Activated T-helper 17 cell treated with anti-CD3 and anti-CD28 coated beads, Interleukin-2, amount 50 U/mL, for 72 hours (primary cell): ENCODE measurements around the gene PRADC1. TPM values are rescaled to one million over a fixed set of nuclear protein-coding genes. Genes with fewer than 3 reads are reported as not detected.

Source experiments
- ATAC-seq: fragments of 150-1000 bp; cut with Tn5 transposase; replicated peaks from 2 replicates; pipeline ENCODE4 v1.10.0; 2021; ENCODE audit warnings: mild to moderate bottlenecking, moderate library complexity
- H3K27ac Mint-ChIP-seq: one replicate; pipeline ENCODE4 v1.8.0; 2022; ENCODE audit warnings: mixed read lengths
- H3K27me3 Mint-ChIP-seq: one replicate; pipeline ENCODE4 v1.8.0; 2022; ENCODE audit warnings: mixed read lengths
- H3K36me3 Mint-ChIP-seq: one replicate; pipeline ENCODE4 v1.8.0; 2022; ENCODE audit warnings: low read depth, mild to moderate bottlenecking, mixed read lengths
- H3K4me1 Mint-ChIP-seq: one replicate; pipeline ENCODE4 v1.8.0; 2022; ENCODE audit warnings: mixed read lengths
- H3K4me3 Mint-ChIP-seq: one replicate; pipeline ENCODE4 v1.8.0; 2022; ENCODE audit warnings: mild to moderate bottlenecking, mixed read lengths
- H3K9me3 Mint-ChIP-seq: one replicate; pipeline ENCODE4 v1.8.0; 2022; ENCODE audit warnings: mixed read lengths
- total RNA-seq, 2 donors: library from RNA; stranded (reverse); gene quantifications; one replicate each; pipeline ENCODE4 v1.2.3, GENCODE V29; 2022

PRADC1 gene
- 10 to 100 TPM in 1 of 2 donors, 1 to 10 TPM in 1; 10.0 to 16.0 TPM for total RNA-seq

- no peaks in the 10 kb centered on the region for H3K9me3 Mint-ChIP-seq
- no peaks in the 10 kb centered on the region for H3K27me3 Mint-ChIP-seq
- H3K36me3 Mint-ChIP-seq: peaks cover 45% of the 10 kb centered on the region
- peak within 1 kb of the TSS; percentile 91 for H3K27ac Mint-ChIP-seq
- peak within 1 kb of the TSS; percentile 91 for H3K4me3 Mint-ChIP-seq
- H3K4me1 Mint-ChIP-seq: peaks cover 19% of the 10 kb centered on the region
- ATAC-seq: peak; percentile 93
Observed at GRCh38 chr2:73233154-73233931, at the start of gene PRADC1. Gene PRADC1, minus strand, starts transcription at chr2:73233239. Its CDS starts 79 bp downstream, at chr2:73233160.

DNA sequence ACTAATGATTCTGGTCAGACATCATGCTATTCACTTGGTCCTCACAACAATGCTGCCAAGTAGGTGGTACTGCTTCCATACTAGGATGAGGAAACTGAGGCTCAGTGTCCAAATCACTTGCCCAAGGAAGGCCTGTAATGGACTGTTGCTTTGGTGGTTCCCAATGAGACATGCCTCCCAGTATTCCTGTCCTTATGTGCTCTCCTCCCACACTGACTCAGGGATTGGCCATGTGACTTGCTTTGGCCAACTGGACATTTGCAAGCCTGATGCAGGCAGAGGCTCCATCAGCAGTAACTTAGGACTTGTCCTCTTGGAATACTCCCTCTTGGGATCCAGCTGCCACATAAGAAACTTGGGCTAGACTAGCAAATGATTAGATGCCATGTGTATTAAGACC is 48.2 kb upstream of the PRADC1 start:
- ATAC-seq: no peak
- Mint-ChIP-seq H3K4me1 (peaks cover 27% of the 10 kb centered on the region), H3K9me3 (no peaks in the 10 kb centered on the region), H3K27me3 (no peaks in the 10 kb centered on the region), H3K36me3 (peaks cover 22% of the 10 kb centered on the region), H3K4me3 (no peak overlapping the region), H3K27ac (no peak overlapping the region)

DNA sequence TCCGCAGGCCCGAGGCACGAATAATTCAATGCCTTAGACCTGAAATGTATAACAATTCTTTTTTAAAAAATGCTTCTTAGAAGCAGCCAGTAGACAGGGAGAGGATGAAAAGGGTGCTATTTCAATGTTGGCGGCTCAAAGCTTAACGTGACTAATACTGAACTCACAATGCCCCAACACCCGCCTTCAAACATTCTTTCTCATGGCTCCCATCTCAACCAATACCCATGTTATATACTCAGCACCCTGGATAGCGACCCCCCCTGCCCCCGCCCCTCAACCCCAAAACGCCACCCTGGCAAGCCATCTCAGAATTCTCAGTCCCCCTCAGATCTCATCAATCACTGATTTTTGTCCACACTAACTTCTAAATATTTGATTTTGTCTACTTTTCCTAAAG is 46.8 kb upstream of the PRADC1 start:
- ATAC-seq: no peak
- H3K27ac Mint-ChIP-seq: no peak overlapping the region
- no peaks in the 10 kb centered on the region for H3K9me3 Mint-ChIP-seq
- H3K27me3 Mint-ChIP-seq: no peaks in the 10 kb centered on the region
- peaks cover 24% of the 10 kb centered on the region for H3K36me3 Mint-ChIP-seq
- peaks cover 23% of the 10 kb centered on the region for H3K4me1 Mint-ChIP-seq
- H3K4me3 Mint-ChIP-seq: no peak overlapping the region

- H3K27me3 Mint-ChIP-seq: no peaks in the 10 kb centered on the region
- H3K4me3 Mint-ChIP-seq: no peak overlapping the region
- H3K9me3 Mint-ChIP-seq: no peaks in the 10 kb centered on the region
- peaks cover 15% of the 10 kb centered on the region for H3K4me1 Mint-ChIP-seq
- peaks cover 17% of the 10 kb centered on the region for H3K36me3 Mint-ChIP-seq
- H3K27ac Mint-ChIP-seq: no peak overlapping the region
- ATAC-seq: no peak
Observed at GRCh38 chr2:73272270-73272669, 39.2 kb upstream of the PRADC1 start.

DNA sequence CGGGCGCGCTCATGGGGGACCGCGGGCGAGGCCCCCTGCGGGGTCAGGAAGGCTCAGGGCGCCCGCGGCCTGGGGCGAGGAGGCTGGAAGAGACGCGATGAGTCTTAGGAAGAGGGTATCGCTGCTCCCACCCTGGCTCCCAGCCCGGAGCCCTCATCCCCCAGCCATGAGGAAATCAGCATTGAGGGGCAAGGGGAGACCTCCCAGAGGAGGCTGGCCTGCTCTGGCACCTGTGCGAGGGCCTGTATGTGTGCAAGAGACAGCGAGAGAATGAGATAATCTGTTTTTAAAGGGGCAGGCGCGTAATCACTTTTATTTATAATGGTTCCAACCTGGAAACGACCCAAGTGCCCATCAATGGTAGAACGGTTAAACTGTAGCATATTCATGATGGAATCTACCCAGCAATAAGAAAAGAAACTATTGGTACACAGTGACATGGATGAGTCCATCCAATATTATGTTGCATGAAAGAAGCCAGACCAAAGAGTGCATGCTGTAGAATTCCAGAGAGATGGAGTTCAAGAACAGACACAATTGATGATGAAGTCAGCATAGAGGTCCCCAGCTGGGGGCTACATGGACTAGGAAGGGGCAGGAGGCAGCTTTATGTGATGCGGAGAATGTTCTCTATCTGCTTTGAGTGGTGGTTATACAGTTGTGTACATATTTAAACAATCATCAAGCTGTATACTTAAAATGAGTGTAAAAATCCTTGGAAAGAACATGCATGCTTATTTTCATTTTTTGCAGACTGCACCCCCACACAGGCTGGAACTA is 36.8 kb upstream of the PRADC1 start:
- Mint-ChIP-seq H3K36me3 (peaks cover 11% of the 10 kb centered on the region), H3K4me3 (peak overlapping the region; percentile 36), H3K4me1 (peaks cover 21% of the 10 kb centered on the region), H3K27me3 (no peaks in the 10 kb centered on the region), H3K9me3 (no peaks in the 10 kb centered on the region), H3K27ac (no peak overlapping the region)
- ATAC-seq: no peak

DNA sequence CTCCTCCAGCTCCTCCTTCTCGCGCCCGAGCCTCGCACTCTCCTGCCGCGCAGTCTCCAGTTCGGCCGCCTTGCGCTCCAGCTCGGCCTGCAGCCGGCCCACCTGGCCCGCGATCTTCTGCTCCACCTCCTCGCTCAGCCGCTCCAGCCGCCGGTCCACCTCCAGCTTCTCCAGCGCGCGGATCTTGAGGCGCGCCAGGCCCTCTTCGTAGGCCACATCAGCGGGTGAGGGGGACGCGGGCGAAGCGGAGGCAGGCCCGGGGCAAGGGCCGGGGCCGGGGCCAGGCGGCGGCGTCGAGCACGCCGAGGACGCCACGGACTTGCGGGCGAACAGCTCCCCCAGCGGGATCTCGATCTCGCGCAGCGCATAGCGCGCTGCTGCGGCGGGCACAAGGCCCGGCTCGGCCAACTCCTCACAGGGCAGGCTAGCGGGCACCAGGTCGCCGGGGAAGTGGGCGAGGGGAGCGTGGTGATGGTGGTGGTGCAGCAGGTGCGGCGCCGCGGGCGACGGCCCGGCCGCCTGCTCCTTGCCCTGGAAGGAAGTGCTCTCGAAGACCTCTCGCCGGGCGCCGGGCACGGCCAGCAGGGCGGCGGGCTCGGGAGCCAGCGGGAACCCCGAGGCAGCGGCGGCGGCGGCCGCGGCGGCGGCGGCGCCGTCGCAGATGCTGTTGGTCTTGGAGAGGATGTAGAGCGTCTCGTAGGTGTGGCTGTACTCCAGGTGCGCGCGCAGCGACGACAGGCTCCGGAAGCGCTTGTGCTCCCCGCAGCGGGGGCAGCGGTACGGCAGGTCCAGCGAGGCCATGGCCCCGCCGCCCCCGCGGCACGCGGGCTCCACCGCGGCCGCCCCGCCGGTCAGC is 36.0 kb upstream of the PRADC1 start:
- no peak overlapping the region for H3K27ac Mint-ChIP-seq
- H3K4me1 Mint-ChIP-seq: peaks cover 21% of the 10 kb centered on the region
- peak; percentile 95 for ATAC-seq
- H3K9me3 Mint-ChIP-seq: no peaks in the 10 kb centered on the region
- peak overlapping the region; percentile 72 for H3K4me3 Mint-ChIP-seq
- peaks cover 18% of the 10 kb centered on the region for H3K36me3 Mint-ChIP-seq
- H3K27me3 Mint-ChIP-seq: no peaks in the 10 kb centered on the region

- peaks cover 22% of the 10 kb centered on the region for H3K36me3 Mint-ChIP-seq
- no peaks in the 10 kb centered on the region for H3K27me3 Mint-ChIP-seq
- peaks cover 21% of the 10 kb centered on the region for H3K4me1 Mint-ChIP-seq
- peak overlapping the region; percentile 68 for H3K27ac Mint-ChIP-seq
- peak overlapping the region; percentile 72 for H3K4me3 Mint-ChIP-seq
- no peaks in the 10 kb centered on the region for H3K9me3 Mint-ChIP-seq
- no peak for ATAC-seq
Observed at GRCh38 chr2:73268366-73268829, 35.4 kb upstream of the PRADC1 start.

- Mint-ChIP-seq H3K4me1 (peaks cover 21% of the 10 kb centered on the region), H3K27me3 (no peaks in the 10 kb centered on the region), H3K36me3 (peaks cover 27% of the 10 kb centered on the region), H3K9me3 (no peaks in the 10 kb centered on the region), H3K4me3 (no peak overlapping the region), H3K27ac (no peak overlapping the region)
- ATAC-seq: no peak
Observed at GRCh38 chr2:73267008-73267407, 34.0 kb upstream of the PRADC1 start.

GRCh38 chr2:73266061-73266901 is 33.2 kb upstream of the PRADC1 start:
- ATAC-seq: no peak
- Mint-ChIP-seq H3K36me3 (peaks cover 33% of the 10 kb centered on the region), H3K4me1 (peaks cover 21% of the 10 kb centered on the region), H3K27me3 (no peaks in the 10 kb centered on the region), H3K9me3 (no peaks in the 10 kb centered on the region), H3K4me3 (no peak overlapping the region), H3K27ac (no peak overlapping the region)

DNA sequence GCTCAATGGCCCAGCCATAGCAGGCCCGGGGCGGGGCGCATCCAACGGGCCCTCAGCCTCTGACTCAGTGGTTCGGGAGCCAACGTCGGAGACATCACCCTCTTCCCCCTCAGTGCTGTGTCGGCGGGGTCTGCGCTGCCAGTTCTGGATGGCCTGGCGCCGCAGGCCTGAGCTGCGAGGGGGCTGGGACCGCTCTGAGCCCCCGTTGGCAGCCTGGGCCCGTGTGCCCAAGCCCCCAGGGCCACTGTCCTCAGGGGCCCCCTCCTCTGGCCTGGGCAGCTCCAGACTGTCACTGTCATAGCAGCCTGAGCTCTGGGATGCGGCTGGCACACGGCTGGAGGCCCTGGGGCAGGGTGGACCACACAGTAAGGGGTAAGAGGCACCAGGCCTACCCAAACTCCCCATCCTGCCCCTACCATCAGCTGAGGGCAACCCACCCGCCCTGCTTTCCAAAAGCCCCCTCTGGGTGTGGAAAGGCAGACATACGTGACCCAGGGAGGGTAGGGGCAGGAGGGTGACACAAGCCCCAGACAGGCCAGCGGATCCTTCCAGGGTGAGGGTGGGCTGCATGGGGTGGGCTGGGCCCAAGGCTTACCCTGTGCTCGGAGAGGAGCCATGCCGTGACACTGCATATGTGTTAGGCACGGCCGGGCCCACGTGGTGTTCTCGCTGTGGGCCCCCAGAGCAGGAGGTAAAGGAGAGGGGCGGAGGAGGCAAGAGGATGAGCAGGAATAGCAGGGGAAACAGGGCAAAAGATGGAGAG is 32.4 kb upstream of the PRADC1 start:
- Mint-ChIP-seq H3K27ac (no peak overlapping the region), H3K27me3 (no peaks in the 10 kb centered on the region), H3K36me3 (peaks cover 33% of the 10 kb centered on the region), H3K4me3 (no peak overlapping the region), H3K4me1 (peaks cover 21% of the 10 kb centered on the region), H3K9me3 (no peaks in the 10 kb centered on the region)
- ATAC-seq: no peak

DNA sequence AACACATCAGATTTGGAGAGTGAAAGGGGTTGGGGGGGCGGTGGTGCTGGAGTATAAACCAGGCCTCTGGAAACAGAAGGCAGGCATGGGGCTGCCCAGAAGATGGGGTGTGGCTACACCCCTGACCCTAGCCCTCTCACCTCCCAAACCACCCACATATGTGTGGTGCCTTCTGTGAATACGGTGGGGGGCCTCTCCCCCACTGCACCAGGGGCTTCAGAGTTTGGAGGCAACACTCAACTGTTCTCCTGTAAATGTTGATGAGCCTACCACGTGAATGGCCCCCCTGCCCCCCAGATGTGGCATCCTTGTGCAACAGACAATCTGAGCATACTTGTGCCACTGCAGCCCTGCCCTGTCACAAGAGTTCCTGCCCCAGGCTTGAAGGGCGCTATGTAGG is 31.7 kb upstream of the PRADC1 start:
- Mint-ChIP-seq H3K36me3 (peaks cover 35% of the 10 kb centered on the region), H3K4me1 (peaks cover 17% of the 10 kb centered on the region), H3K9me3 (no peaks in the 10 kb centered on the region), H3K27ac (no peak overlapping the region), H3K27me3 (no peaks in the 10 kb centered on the region), H3K4me3 (no peak overlapping the region)
- no peak for ATAC-seq

- ATAC-seq: no peak
- Mint-ChIP-seq H3K27ac (no peak overlapping the region), H3K4me3 (no peak overlapping the region), H3K27me3 (no peaks in the 10 kb centered on the region), H3K36me3 (peaks cover 40% of the 10 kb centered on the region), H3K4me1 (peaks cover 15% of the 10 kb centered on the region), H3K9me3 (no peaks in the 10 kb centered on the region)
Observed at GRCh38 chr2:73264332-73264606, 31.2 kb upstream of the PRADC1 start.
